ENCODE results near the gene EIF4G2. TPM values are rescaled to one million over a fixed set of nuclear protein-coding genes. Genes with fewer than 3 reads are reported as not detected.

EIF4G2 gene
- total RNA-seq, 1 donor from 2014 or later: 1,184 TPM

GRCh38 chr11:10797001-10797400 lies 11.7 kb downstream of the EIF4G2 start:
- Mint-ChIP-seq H3K4me1 (ENCODE audit: unreplicated experiment) (peaks cover 14% of the 10 kb centered on the region), H3K27me3 (ENCODE audit: unreplicated experiment) (peaks cover 1% of the 10 kb centered on the region), H3K27ac (ENCODE audit: unreplicated experiment) (no peak overlapping the region), H3K36me3 (ENCODE audit: low read depth, unreplicated experiment) (peaks cover 37% of the 10 kb centered on the region), H3K4me3 (ENCODE audit: unreplicated experiment) (peak overlapping the region; percentile 28), H3K9me3 (ENCODE audit: unreplicated experiment) (no peaks in the 10 kb centered on the region)
- TF ChIP-seq, protein P1, sequence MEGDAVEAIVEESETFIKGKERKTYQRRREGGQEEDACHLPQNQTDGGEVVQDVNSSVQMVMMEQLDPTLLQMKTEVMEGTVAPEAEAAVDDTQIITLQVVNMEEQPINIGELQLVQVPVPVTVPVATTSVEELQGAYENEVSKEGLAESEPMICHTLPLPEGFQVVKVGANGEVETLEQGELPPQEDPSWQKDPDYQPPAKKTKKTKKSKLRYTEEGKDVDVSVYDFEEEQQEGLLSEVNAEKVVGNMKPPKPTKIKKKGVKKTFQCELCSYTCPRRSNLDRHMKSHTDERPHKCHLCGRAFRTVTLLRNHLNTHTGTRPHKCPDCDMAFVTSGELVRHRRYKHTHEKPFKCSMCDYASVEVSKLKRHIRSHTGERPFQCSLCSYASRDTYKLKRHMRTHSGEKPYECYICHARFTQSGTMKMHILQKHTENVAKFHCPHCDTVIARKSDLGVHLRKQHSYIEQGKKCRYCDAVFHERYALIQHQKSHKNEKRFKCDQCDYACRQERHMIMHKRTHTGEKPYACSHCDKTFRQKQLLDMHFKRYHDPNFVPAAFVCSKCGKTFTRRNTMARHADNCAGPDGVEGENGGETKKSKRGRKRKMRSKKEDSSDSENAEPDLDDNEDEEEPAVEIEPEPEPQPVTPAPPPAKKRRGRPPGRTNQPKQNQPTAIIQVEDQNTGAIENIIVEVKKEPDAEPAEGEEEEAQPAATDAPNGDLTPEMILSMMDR (IDR thresholded peaks at IDR 0.05; ENCODE audit: unreplicated experiment): no peak
- DNase-seq (ENCODE audit: low spot score): no peak

- Mint-ChIP-seq H3K27me3 (ENCODE audit: unreplicated experiment) (peaks cover 3% of the 10 kb centered on the region), H3K27ac (ENCODE audit: unreplicated experiment) (no peak overlapping the region), H3K36me3 (ENCODE audit: low read depth, unreplicated experiment) (peaks cover 31% of the 10 kb centered on the region), H3K4me1 (ENCODE audit: unreplicated experiment) (peaks cover 10% of the 10 kb centered on the region), H3K4me3 (ENCODE audit: unreplicated experiment) (no peak overlapping the region), H3K9me3 (ENCODE audit: unreplicated experiment) (no peaks in the 10 kb centered on the region)
- TF ChIP-seq, protein P1 (IDR thresholded peaks at IDR 0.05; ENCODE audit: unreplicated experiment): no peak
- no peak for DNase-seq (ENCODE audit: low spot score)
Measured at GRCh38 chr11:10796191-10796590, 12.5 kb downstream of the EIF4G2 start.

GRCh38 chr11:10793470-10794255 lies 15.1 kb downstream of the EIF4G2 start:
- Mint-ChIP-seq H3K4me1 (ENCODE audit: unreplicated experiment) (peaks cover 21% of the 10 kb centered on the region), H3K27ac (ENCODE audit: unreplicated experiment) (peak overlapping the region; percentile 27), H3K9me3 (ENCODE audit: unreplicated experiment) (no peaks in the 10 kb centered on the region), H3K4me3 (ENCODE audit: unreplicated experiment) (no peak overlapping the region), H3K36me3 (ENCODE audit: low read depth, unreplicated experiment) (peaks cover 11% of the 10 kb centered on the region), H3K27me3 (ENCODE audit: unreplicated experiment) (peaks cover 3% of the 10 kb centered on the region)
- TF ChIP-seq, protein P1 (IDR thresholded peaks at IDR 0.05; ENCODE audit: unreplicated experiment): no peak
- no peak for DNase-seq (ENCODE audit: low spot score)

GRCh38 chr11:10792385-10793068 lies 16.2 kb downstream of the EIF4G2 start:
- Mint-ChIP-seq H3K4me1 (ENCODE audit: unreplicated experiment) (peaks cover 28% of the 10 kb centered on the region), H3K27me3 (ENCODE audit: unreplicated experiment) (peaks cover 3% of the 10 kb centered on the region), H3K27ac (ENCODE audit: unreplicated experiment) (no peak overlapping the region), H3K36me3 (ENCODE audit: low read depth, unreplicated experiment) (peaks cover 11% of the 10 kb centered on the region), H3K4me3 (ENCODE audit: unreplicated experiment) (peak overlapping the region; percentile 3), H3K9me3 (ENCODE audit: unreplicated experiment) (no peaks in the 10 kb centered on the region)
- peak; percentile 98 for DNase-seq (ENCODE audit: low spot score)
- TF ChIP-seq, protein P1 (IDR thresholded peaks at IDR 0.05; ENCODE audit: unreplicated experiment): peak; percentile 92

GRCh38 chr11:10786451-10786850 lies 22.3 kb downstream of the EIF4G2 start:
- H3K4me3 Mint-ChIP-seq (ENCODE audit: unreplicated experiment): no peak overlapping the region
- H3K27ac Mint-ChIP-seq (ENCODE audit: unreplicated experiment): no peak overlapping the region
- no peaks in the 10 kb centered on the region for H3K9me3 Mint-ChIP-seq (ENCODE audit: unreplicated experiment)
- H3K27me3 Mint-ChIP-seq (ENCODE audit: unreplicated experiment): no peaks in the 10 kb centered on the region
- H3K4me1 Mint-ChIP-seq (ENCODE audit: unreplicated experiment): peaks cover 56% of the 10 kb centered on the region
- DNase-seq (ENCODE audit: low spot score): no peak
- TF ChIP-seq, protein P1 (IDR thresholded peaks at IDR 0.05; ENCODE audit: unreplicated experiment): no peak
- H3K36me3 Mint-ChIP-seq (ENCODE audit: low read depth, unreplicated experiment): peaks cover 5% of the 10 kb centered on the region

Data from endothelial cell (in vitro differentiated cells).